Neural cell (in vitro differentiated cells): ENCODE data around the gene WDR73. TPM values are rescaled to one million over a fixed set of nuclear protein-coding genes. Genes with fewer than 3 reads are reported as not detected.

Source experiments
- H2AFZ ChIP-seq: fragments of 200-600, 300-800 bp; sonication (generic), shearing (Covaris generic); 2 replicates; pipeline ENCODE4 v1.6.0; 2014; ENCODE audit warnings: low read depth, mild to moderate bottlenecking, antibody characterized with exemption, low read length, moderate library complexity
- H3F3A ChIP-seq: fragments of 200-600 bp; shearing (Covaris generic); 2 replicates; pipeline ENCODE4 v1.6.1; 2016; ENCODE audit warnings: mild to moderate bottlenecking, moderate library complexity, mixed read lengths, antibody characterized with exemption, low read length; ENCODE audit not compliant: insufficient read depth, poor library complexity, severe bottlenecking
- H3K27ac ChIP-seq: fragments of 200-600, 300-800 bp; sonication (generic), shearing (Covaris generic); 2 replicates; pipeline ENCODE4 v1.5.1; 2014; ENCODE audit warnings: mild to moderate bottlenecking, low read length, moderate library complexity
- H3K27me3 ChIP-seq: fragments of 300-800, 200-600 bp; sonication (generic), shearing (Covaris generic); 2 replicates; pipeline ENCODE4 v1.6.0; 2014; ENCODE audit warnings: mild to moderate bottlenecking, low read depth, low read length, moderate library complexity; ENCODE audit not compliant: insufficient read depth
- H3K36me3 ChIP-seq: fragments of 300-800, 200-600 bp; sonication (generic), shearing (Covaris generic); 2 replicates; pipeline ENCODE4 v1.5.1; 2014; ENCODE audit warnings: mild to moderate bottlenecking, antibody characterized with exemption, low read length, moderate library complexity; ENCODE audit not compliant: insufficient read depth
- H3K4me2 ChIP-seq: fragments of 300-800, 200-600 bp; sonication (generic), shearing (Covaris generic); 2 replicates; pipeline ENCODE4 v1.6.0; 2014; ENCODE audit warnings: mild to moderate bottlenecking, low read length
- H3K4me3 ChIP-seq: fragments of 300-800, 200-600 bp; sonication (generic), shearing (Covaris generic); 2 replicates; pipeline ENCODE4 v1.5.1; 2014; ENCODE audit warnings: mild to moderate bottlenecking, low read length, moderate library complexity
- H3K79me2 ChIP-seq: fragments of 200-600 bp; shearing (Covaris generic); replicated peaks from 2 replicates; pipeline ENCODE4 v1.6.0; 2014; ENCODE audit warnings: mild to moderate bottlenecking, low read length, moderate library complexity; ENCODE audit not compliant: insufficient read depth
- H3K9ac ChIP-seq: fragments of 300-800, 200-600 bp; sonication (generic), shearing (Covaris generic); 2 replicates; pipeline ENCODE4 v1.6.1; 2016; ENCODE audit warnings: mild to moderate bottlenecking, low read length, mixed read lengths
- H3K9me2 ChIP-seq: fragments of 200-600 bp; shearing (Covaris generic); 2 replicates; pipeline ENCODE4 v1.6.1; 2016; ENCODE audit warnings: mild to moderate bottlenecking, low read length, mixed read lengths; ENCODE audit not compliant: insufficient read depth
- H3K9me3 ChIP-seq: fragments of 200-600, 300-800 bp; sonication (generic), shearing (Covaris generic); 2 replicates; pipeline ENCODE4 v1.6.1; 2016; ENCODE audit warnings: mild to moderate bottlenecking, mixed run types, low read length, moderate library complexity, mixed read lengths
- H4K20me1 ChIP-seq: fragments of 200-600 bp; shearing (Covaris generic); 2 replicates; pipeline ENCODE4 v1.6.1; 2016; ENCODE audit warnings: mild to moderate bottlenecking, mixed run types; ENCODE audit not compliant: insufficient read depth
- CTCF ChIP-seq: fragments of 450-650 bp; IDR thresholded peaks from 2 replicates; pipeline ENCODE4 v1.5.1; 2014; ENCODE audit warnings: antibody characterized with exemption, mild to moderate bottlenecking, moderate library complexity; ENCODE audit not compliant: poor library complexity, severe bottlenecking
- EP300 ChIP-seq: fragments of 450-650 bp; conservative IDR thresholded peaks from 2 replicates; pipeline ENCODE4 v1.6.1; 2014; ENCODE audit warnings: antibody characterized with exemption, mild to moderate bottlenecking, moderate library complexity; ENCODE audit not compliant: poor library complexity, severe bottlenecking
- EZH2 ChIP-seq: fragments of 200-600, 300-800 bp; shearing (Covaris generic), sonication (generic); IDR thresholded peaks from 2 replicates; pipeline ENCODE4 v1.6.1; 2014; ENCODE audit warnings: antibody characterized with exemption, low read length, borderline replicate concordance, mild to moderate bottlenecking; ENCODE audit not compliant: insufficient read depth, poor library complexity, severe bottlenecking
- MXI1 ChIP-seq: fragments of 450-650 bp; conservative IDR thresholded peaks from 2 replicates; pipeline ENCODE4 v1.6.1; 2014; ENCODE audit warnings: antibody characterized with exemption, mild to moderate bottlenecking; ENCODE audit not compliant: poor library complexity, severe bottlenecking
- POLR2AphosphoS5 ChIP-seq: IDR thresholded peaks from 2 replicates; pipeline ENCODE4 v1.6.1; 2012
- RAD21 ChIP-seq: fragments of 450-650 bp; conservative IDR thresholded peaks from 2 replicates; pipeline ENCODE4 v1.6.1; 2014; ENCODE audit warnings: antibody characterized with exemption, mild to moderate bottlenecking, moderate library complexity
- REST ChIP-seq: IDR thresholded peaks from 2 replicates; pipeline ENCODE4 v1.6.1; 2012; ENCODE audit warnings: borderline replicate concordance
- SMC3 ChIP-seq: fragments of 450-650 bp; conservative IDR thresholded peaks from 2 replicates; pipeline ENCODE4 v1.6.1; 2014; ENCODE audit warnings: antibody characterized with exemption, mild to moderate bottlenecking, moderate library complexity; ENCODE audit not compliant: poor library complexity
- TAF1 ChIP-seq: IDR thresholded peaks from 2 replicates; pipeline ENCODE4 v1.6.1; 2012; ENCODE audit warnings: low read depth
- polyA plus RNA-seq: library from polyadenylated mRNA; depleted of rRNA; stranded (reverse); fragments of >200 nt; gene quantifications from 2 replicates; pipeline ENCODE4 v1.2.3, GENCODE V29; 2014

The WDR73 gene
- polyA plus RNA-seq, 1 donor from 2014 or later, result 75.4 TPM

GRCh38 chr15:84598993-84599392, 55.1 kb downstream of the WDR73 start:
- TF ChIP-seq CTCF (peak; percentile 43), RAD21 (peak; percentile 27), SMC3 (no peak), EZH2 (no peak)
- Histone ChIP-seq H2AFZ (no peak overlapping the region), H3F3A (no peaks in the 10 kb centered on the region), H3K4me2 (no peak overlapping the region), H3K36me3 (no peaks in the 10 kb centered on the region), H4K20me1 (no peaks in the 10 kb centered on the region), H3K79me2 (peaks cover 26% of the 10 kb centered on the region), H3K9me2 (no peaks in the 10 kb centered on the region), H3K9ac (no peak overlapping the region), H3K27me3 (no peaks in the 10 kb centered on the region), H3K27ac (no peak overlapping the region), H3K9me3 (no peaks in the 10 kb centered on the region), H3K4me3 (no peak overlapping the region)

GRCh38 chr15:84598250-84598649, 55.8 kb downstream of the WDR73 start:
- Histone ChIP-seq H3K4me3 (no peak overlapping the region), H3K27ac (no peak overlapping the region), H2AFZ (no peak overlapping the region), H3K79me2 (peaks cover 20% of the 10 kb centered on the region), H4K20me1 (no peaks in the 10 kb centered on the region), H3F3A (no peaks in the 10 kb centered on the region), H3K27me3 (no peaks in the 10 kb centered on the region), H3K9me3 (no peaks in the 10 kb centered on the region), H3K9me2 (no peaks in the 10 kb centered on the region), H3K4me2 (no peak overlapping the region), H3K36me3 (no peaks in the 10 kb centered on the region), H3K9ac (no peak overlapping the region)
- TF ChIP-seq REST, result no peak
- TF ChIP-seq CTCF, result no peak
- TF ChIP-seq SMC3, result no peak
- TF ChIP-seq EP300, result no peak
- TF ChIP-seq TAF1, result no peak
- no peak for TF ChIP-seq EZH2
- TF ChIP-seq MXI1, result no peak
- no peak for TF ChIP-seq RAD21
- TF ChIP-seq POLR2AphosphoS5, result no peak
